Neural cell (in vitro differentiated cells): ENCODE measurements around the gene AK5. TPM values are rescaled to one million over a fixed set of nuclear protein-coding genes. Genes with fewer than 3 reads are reported as not detected.

Source experiments
- H2AFZ ChIP-seq: fragments of 200-600, 300-800 bp; sonication (generic), shearing (Covaris generic); 2 replicates; pipeline ENCODE4 v1.6.0; 2014; ENCODE audit warnings: low read depth, mild to moderate bottlenecking, antibody characterized with exemption, low read length, moderate library complexity
- H3F3A ChIP-seq: fragments of 200-600 bp; shearing (Covaris generic); 2 replicates; pipeline ENCODE4 v1.6.1; 2016; ENCODE audit warnings: mild to moderate bottlenecking, moderate library complexity, mixed read lengths, antibody characterized with exemption, low read length; ENCODE audit not compliant: insufficient read depth, poor library complexity, severe bottlenecking
- H3K27ac ChIP-seq: fragments of 200-600, 300-800 bp; sonication (generic), shearing (Covaris generic); 2 replicates; pipeline ENCODE4 v1.5.1; 2014; ENCODE audit warnings: mild to moderate bottlenecking, low read length, moderate library complexity
- H3K27me3 ChIP-seq: fragments of 300-800, 200-600 bp; sonication (generic), shearing (Covaris generic); 2 replicates; pipeline ENCODE4 v1.6.0; 2014; ENCODE audit warnings: mild to moderate bottlenecking, low read depth, low read length, moderate library complexity; ENCODE audit not compliant: insufficient read depth
- H3K36me3 ChIP-seq: fragments of 300-800, 200-600 bp; sonication (generic), shearing (Covaris generic); 2 replicates; pipeline ENCODE4 v1.5.1; 2014; ENCODE audit warnings: mild to moderate bottlenecking, antibody characterized with exemption, low read length, moderate library complexity; ENCODE audit not compliant: insufficient read depth
- H3K4me2 ChIP-seq: fragments of 300-800, 200-600 bp; sonication (generic), shearing (Covaris generic); 2 replicates; pipeline ENCODE4 v1.6.0; 2014; ENCODE audit warnings: mild to moderate bottlenecking, low read length
- H3K4me3 ChIP-seq: fragments of 300-800, 200-600 bp; sonication (generic), shearing (Covaris generic); 2 replicates; pipeline ENCODE4 v1.5.1; 2014; ENCODE audit warnings: mild to moderate bottlenecking, low read length, moderate library complexity
- H3K79me2 ChIP-seq: fragments of 200-600 bp; shearing (Covaris generic); replicated peaks from 2 replicates; pipeline ENCODE4 v1.6.0; 2014; ENCODE audit warnings: mild to moderate bottlenecking, low read length, moderate library complexity; ENCODE audit not compliant: insufficient read depth
- H3K9ac ChIP-seq: fragments of 300-800, 200-600 bp; sonication (generic), shearing (Covaris generic); 2 replicates; pipeline ENCODE4 v1.6.1; 2016; ENCODE audit warnings: mild to moderate bottlenecking, low read length, mixed read lengths
- H3K9me2 ChIP-seq: fragments of 200-600 bp; shearing (Covaris generic); 2 replicates; pipeline ENCODE4 v1.6.1; 2016; ENCODE audit warnings: mild to moderate bottlenecking, low read length, mixed read lengths; ENCODE audit not compliant: insufficient read depth
- H3K9me3 ChIP-seq: fragments of 200-600, 300-800 bp; sonication (generic), shearing (Covaris generic); 2 replicates; pipeline ENCODE4 v1.6.1; 2016; ENCODE audit warnings: mild to moderate bottlenecking, mixed run types, low read length, moderate library complexity, mixed read lengths
- H4K20me1 ChIP-seq: fragments of 200-600 bp; shearing (Covaris generic); 2 replicates; pipeline ENCODE4 v1.6.1; 2016; ENCODE audit warnings: mild to moderate bottlenecking, mixed run types; ENCODE audit not compliant: insufficient read depth
- CTCF ChIP-seq: fragments of 450-650 bp; IDR thresholded peaks from 2 replicates; pipeline ENCODE4 v1.5.1; 2014; ENCODE audit warnings: antibody characterized with exemption, mild to moderate bottlenecking, moderate library complexity; ENCODE audit not compliant: poor library complexity, severe bottlenecking
- EP300 ChIP-seq: fragments of 450-650 bp; conservative IDR thresholded peaks from 2 replicates; pipeline ENCODE4 v1.6.1; 2014; ENCODE audit warnings: antibody characterized with exemption, mild to moderate bottlenecking, moderate library complexity; ENCODE audit not compliant: poor library complexity, severe bottlenecking
- EZH2 ChIP-seq: fragments of 200-600, 300-800 bp; shearing (Covaris generic), sonication (generic); IDR thresholded peaks from 2 replicates; pipeline ENCODE4 v1.6.1; 2014; ENCODE audit warnings: antibody characterized with exemption, low read length, borderline replicate concordance, mild to moderate bottlenecking; ENCODE audit not compliant: insufficient read depth, poor library complexity, severe bottlenecking
- MXI1 ChIP-seq: fragments of 450-650 bp; conservative IDR thresholded peaks from 2 replicates; pipeline ENCODE4 v1.6.1; 2014; ENCODE audit warnings: antibody characterized with exemption, mild to moderate bottlenecking; ENCODE audit not compliant: poor library complexity, severe bottlenecking
- POLR2AphosphoS5 ChIP-seq: IDR thresholded peaks from 2 replicates; pipeline ENCODE4 v1.6.1; 2012
- RAD21 ChIP-seq: fragments of 450-650 bp; conservative IDR thresholded peaks from 2 replicates; pipeline ENCODE4 v1.6.1; 2014; ENCODE audit warnings: antibody characterized with exemption, mild to moderate bottlenecking, moderate library complexity
- REST ChIP-seq: IDR thresholded peaks from 2 replicates; pipeline ENCODE4 v1.6.1; 2012; ENCODE audit warnings: borderline replicate concordance
- SMC3 ChIP-seq: fragments of 450-650 bp; conservative IDR thresholded peaks from 2 replicates; pipeline ENCODE4 v1.6.1; 2014; ENCODE audit warnings: antibody characterized with exemption, mild to moderate bottlenecking, moderate library complexity; ENCODE audit not compliant: poor library complexity
- TAF1 ChIP-seq: IDR thresholded peaks from 2 replicates; pipeline ENCODE4 v1.6.1; 2012; ENCODE audit warnings: low read depth
- polyA plus RNA-seq: library from polyadenylated mRNA; depleted of rRNA; stranded (reverse); fragments of >200 nt; gene quantifications from 2 replicates; pipeline ENCODE4 v1.2.3, GENCODE V29; 2014

Gene AK5
- polyA plus RNA-seq, 1 donor from 2014 or later, result 7.1 TPM

- H3K4me3 ChIP-seq, result no peak overlapping the region
- no peaks in the 10 kb centered on the region for H3F3A ChIP-seq
- H4K20me1 ChIP-seq, result no peaks in the 10 kb centered on the region
- no peaks in the 10 kb centered on the region for H3K9me2 ChIP-seq
- no peak overlapping the region for H3K9ac ChIP-seq
- no peak overlapping the region for H2AFZ ChIP-seq
- TF ChIP-seq SMC3, result no peak
- TF ChIP-seq EP300, result no peak
- no peak for TF ChIP-seq RAD21
- TF ChIP-seq TAF1, result no peak
- no peak for TF ChIP-seq MXI1
- TF ChIP-seq REST, result no peak
- no peak for TF ChIP-seq CTCF
- H3K36me3 ChIP-seq, result no peaks in the 10 kb centered on the region
- H3K27ac ChIP-seq, result no peak overlapping the region
- H3K4me2 ChIP-seq, result no peak overlapping the region
- no peaks in the 10 kb centered on the region for H3K9me3 ChIP-seq
- no peaks in the 10 kb centered on the region for H3K79me2 ChIP-seq
- H3K27me3 ChIP-seq, result no peaks in the 10 kb centered on the region
Observed at GRCh38 chr1:77354536-77354935, 72.7 kb downstream of the AK5 start.

GRCh38 chr1:77355010-77355409, 73.2 kb downstream of the AK5 start:
- no peaks in the 10 kb centered on the region for H3F3A ChIP-seq
- no peaks in the 10 kb centered on the region for H4K20me1 ChIP-seq
- no peaks in the 10 kb centered on the region for H3K27me3 ChIP-seq
- no peak overlapping the region for H3K4me3 ChIP-seq
- no peak overlapping the region for H2AFZ ChIP-seq
- no peak for TF ChIP-seq CTCF
- TF ChIP-seq RAD21, result no peak
- no peak for TF ChIP-seq EZH2
- TF ChIP-seq REST, result no peak
- no peak for TF ChIP-seq TAF1
- TF ChIP-seq SMC3, result no peak
- TF ChIP-seq POLR2AphosphoS5, result no peak
- no peak for TF ChIP-seq MXI1
- no peak for TF ChIP-seq EP300
- H3K9me3 ChIP-seq, result no peaks in the 10 kb centered on the region
- H3K79me2 ChIP-seq, result no peaks in the 10 kb centered on the region
- H3K36me3 ChIP-seq, result no peaks in the 10 kb centered on the region
- H3K9ac ChIP-seq, result no peak overlapping the region
- H3K27ac ChIP-seq, result no peak overlapping the region
- H3K9me2 ChIP-seq, result no peaks in the 10 kb centered on the region
- no peak overlapping the region for H3K4me2 ChIP-seq
